Measurements from ENCODE around the gene ME3.
"Not testable (repeated sequence)": the region's sequence is repeated elsewhere in the genome, so short reads cannot be mapped to it uniquely, and the experiment has no call there.

The ME3 gene

DNA sequence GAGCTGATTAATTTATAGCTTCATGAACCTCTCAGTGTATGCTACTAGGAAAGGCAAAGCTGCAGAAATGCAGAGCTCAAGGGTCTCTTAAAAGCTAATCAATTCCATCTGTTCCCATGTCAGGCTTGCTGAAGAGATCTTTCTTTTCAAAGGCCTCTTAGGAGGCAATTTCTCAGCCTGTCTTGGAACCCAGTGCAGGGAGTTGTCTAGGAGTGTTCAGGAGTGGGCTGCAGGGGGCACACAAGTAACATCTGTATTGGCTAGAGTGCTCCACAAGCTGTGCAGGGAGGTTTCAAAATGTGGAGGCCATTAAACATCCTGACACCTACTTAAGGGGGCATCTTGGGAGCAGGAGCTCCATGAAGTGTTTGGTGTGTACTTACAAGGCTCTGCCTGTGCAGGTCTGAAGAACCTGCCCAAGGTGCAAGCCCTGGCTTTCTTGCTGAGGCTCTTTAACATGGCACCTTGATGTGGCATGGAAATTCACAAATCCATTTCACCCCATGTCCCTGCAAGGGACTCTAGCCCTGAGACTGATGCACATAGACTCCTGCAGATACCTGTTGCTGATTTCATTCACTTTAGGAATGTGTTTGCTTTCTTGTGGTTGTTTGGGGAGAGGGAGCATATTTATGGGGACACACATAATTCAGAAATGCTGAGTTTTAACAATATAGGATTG, 134.7 kb downstream of the ME3 start:
- TF ChIP-seq, protein P1, sequence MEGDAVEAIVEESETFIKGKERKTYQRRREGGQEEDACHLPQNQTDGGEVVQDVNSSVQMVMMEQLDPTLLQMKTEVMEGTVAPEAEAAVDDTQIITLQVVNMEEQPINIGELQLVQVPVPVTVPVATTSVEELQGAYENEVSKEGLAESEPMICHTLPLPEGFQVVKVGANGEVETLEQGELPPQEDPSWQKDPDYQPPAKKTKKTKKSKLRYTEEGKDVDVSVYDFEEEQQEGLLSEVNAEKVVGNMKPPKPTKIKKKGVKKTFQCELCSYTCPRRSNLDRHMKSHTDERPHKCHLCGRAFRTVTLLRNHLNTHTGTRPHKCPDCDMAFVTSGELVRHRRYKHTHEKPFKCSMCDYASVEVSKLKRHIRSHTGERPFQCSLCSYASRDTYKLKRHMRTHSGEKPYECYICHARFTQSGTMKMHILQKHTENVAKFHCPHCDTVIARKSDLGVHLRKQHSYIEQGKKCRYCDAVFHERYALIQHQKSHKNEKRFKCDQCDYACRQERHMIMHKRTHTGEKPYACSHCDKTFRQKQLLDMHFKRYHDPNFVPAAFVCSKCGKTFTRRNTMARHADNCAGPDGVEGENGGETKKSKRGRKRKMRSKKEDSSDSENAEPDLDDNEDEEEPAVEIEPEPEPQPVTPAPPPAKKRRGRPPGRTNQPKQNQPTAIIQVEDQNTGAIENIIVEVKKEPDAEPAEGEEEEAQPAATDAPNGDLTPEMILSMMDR (IDR thresholded peaks at IDR 0.05; ENCODE audit: control insufficient read depth, insufficient read depth, low read depth, low read length, missing control alignments) = peak; percentile 14
- DNase-seq (ENCODE audit: low read depth) = no peak
- no peak overlapping the region for H3K4me3 ChIP-seq (ENCODE audit: control insufficient read depth, low read depth, low read length)

DNA sequence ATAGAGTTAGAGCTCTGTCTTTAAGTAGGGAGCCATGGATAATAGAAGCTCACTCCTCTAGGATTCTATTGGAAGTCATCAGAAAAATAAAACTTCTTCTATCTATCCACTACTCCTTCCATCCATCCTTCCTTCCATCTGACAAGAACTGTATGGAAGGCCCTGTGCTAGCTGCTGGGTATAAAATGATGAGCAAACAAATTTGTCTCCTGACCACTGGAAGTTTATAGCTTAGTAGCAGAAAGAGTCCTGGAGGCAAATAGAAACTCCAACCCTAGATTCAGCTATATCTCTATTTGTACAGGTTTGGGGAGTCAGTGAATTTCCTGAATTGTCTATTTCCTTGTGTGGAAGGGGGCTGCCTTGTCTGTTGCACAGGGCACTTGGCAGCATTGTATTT, 136.6 kb downstream of the ME3 start:
- no peak for DNase-seq (ENCODE audit: low read depth)
- no peak overlapping the region for H3K4me3 ChIP-seq (ENCODE audit: control insufficient read depth, low read depth, low read length)
- TF ChIP-seq, protein P1 (IDR thresholded peaks at IDR 0.05; ENCODE audit: control insufficient read depth, insufficient read depth, low read depth, low read length, missing control alignments) = no peak

DNA sequence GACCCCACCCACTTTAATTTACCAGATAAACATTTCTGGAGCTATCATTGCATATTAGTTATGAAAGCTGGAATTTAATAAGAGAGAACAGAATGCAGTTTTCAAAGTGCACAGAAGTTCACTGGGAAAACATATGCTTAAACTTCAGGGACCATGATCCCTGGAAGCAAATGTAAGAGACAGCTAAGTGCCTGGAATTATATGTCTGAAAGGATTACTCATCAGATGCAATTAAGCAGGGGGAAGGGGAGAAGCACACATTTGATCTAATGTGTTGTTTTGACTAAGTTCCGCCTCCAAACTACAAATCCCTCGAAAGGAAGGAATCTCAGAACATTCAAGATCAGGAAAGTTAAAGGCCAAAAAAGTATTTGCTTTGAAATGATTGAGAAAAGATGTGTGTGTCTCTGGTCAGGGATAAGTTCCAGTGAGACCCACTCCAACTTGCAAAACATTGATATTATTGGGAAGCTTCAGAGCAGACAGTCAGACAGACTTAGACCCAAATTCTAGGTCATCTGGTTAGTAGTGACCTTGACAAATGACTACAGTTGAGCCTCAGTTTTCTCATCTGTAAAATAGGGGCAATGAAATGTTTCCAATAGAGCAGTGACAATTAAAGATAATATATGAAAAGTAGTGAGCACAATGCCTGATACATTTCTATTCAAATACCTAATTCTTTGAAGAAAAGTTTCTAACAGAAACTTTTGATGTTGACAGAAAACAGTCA, 147.6 kb downstream of the ME3 start:
- no peak for DNase-seq (ENCODE audit: low read depth)
- H3K4me3 ChIP-seq (ENCODE audit: control insufficient read depth, low read depth, low read length) = no peak overlapping the region
- TF ChIP-seq, protein P1 (IDR thresholded peaks at IDR 0.05; ENCODE audit: control insufficient read depth, insufficient read depth, low read depth, low read length, missing control alignments) = no peak

DNA sequence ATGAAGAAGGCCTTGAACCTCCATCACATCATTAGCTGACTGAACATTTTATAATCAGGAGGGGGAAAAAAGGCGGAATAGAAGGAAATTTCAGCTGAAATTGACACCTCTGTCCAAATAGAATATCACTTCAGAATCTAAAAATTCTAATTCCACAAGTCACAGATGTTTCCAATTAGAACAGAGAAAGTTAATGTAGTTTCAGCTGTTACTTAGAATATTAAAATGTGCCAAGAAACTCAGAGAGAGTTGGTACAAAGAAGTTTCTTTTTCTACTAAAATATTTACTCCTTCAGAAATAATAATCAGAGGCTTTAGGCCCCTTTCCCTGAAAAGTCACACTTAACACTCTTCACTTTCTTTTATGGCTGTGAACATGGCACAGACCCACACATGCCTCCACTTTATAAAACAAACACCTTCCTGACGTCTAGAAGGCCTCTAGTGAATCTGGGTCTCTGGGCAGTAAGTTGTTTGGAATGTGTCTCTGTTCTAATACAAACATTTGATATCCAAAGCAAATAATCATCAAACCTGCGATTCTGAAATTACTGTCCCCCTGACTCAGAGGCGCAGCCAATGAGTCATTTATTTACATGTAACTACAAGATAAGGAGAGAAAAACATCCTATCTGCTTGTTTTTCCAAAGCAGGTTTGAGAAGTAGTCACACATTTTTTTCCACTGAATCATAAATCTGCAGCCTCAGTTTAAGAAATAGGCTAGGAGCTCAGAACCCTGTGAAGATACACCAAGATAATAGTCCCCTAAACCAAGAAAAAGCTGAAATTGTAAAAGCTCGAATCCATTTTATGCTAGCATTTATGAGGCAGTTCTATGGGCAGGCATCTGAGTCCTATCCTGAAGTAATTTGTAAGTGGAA, 148.4 kb downstream of the ME3 start:
- H3K4me3 ChIP-seq (ENCODE audit: control insufficient read depth, low read depth, low read length) = no peak overlapping the region
- TF ChIP-seq, protein P1 (IDR thresholded peaks at IDR 0.05; ENCODE audit: control insufficient read depth, insufficient read depth, low read depth, low read length, missing control alignments) = no peak
- no peak for DNase-seq (ENCODE audit: low read depth)

GRCh38 chr11:86522512-86522911, 149.9 kb downstream of the ME3 start:
- not testable (repeated sequence) for H3K4me3 ChIP-seq (ENCODE audit: control insufficient read depth, low read depth, low read length); DNase-seq (ENCODE audit: low read depth)

DNA sequence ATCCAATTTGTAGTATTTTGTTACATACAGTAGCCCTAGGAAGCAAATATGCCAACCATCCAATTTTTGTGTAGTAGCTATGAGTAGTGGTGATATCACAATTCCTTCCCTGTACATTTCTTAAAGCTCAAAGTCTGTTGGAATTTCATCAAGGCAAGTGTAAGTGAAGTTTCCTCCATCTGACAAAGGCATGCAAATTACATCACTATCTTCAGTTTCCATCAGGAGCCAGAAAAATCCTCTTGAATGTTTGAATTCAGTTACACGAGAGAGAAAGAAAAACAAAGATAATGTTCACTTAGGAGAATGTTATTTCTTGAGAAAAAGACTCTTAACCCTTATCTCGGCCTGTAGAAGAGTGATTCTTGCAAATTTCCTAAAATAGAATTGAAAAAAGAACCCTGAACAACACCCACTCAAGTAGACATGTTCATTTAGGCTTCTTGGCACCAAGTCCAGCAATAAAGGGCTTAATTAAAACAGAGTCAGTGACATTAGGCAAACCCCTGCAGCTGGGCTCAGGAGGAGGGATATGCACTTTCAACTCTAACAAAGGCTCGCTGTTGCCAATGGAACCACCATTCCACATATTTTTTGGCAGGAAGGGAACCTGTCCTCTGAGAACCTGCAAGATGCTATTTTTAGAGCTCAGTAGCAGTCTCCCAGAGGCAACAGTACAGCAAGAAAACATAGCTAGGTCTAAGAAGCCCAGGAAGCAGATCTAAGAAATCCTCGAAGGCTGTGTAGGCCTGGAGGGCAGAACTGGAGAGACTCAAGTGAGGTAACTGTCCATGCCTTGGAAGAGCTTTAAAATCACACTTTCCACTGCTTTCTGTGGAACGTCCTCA, 153.1 kb downstream of the ME3 start:
- H3K4me3 ChIP-seq (ENCODE audit: control insufficient read depth, low read depth, low read length) = no peak overlapping the region
- TF ChIP-seq, protein P1 (IDR thresholded peaks at IDR 0.05; ENCODE audit: control insufficient read depth, insufficient read depth, low read depth, low read length, missing control alignments) = no peak
- DNase-seq (ENCODE audit: low read depth) = peak; percentile 59

Data from AG09309 (cell line).